ENCODE results near the gene STPG1.
"Not testable (repeated sequence)": the region's sequence is repeated elsewhere in the genome, so short reads cannot be mapped to it uniquely, and the experiment has no call there.

STPG1 gene

GRCh38 chr1:24413350-24414163 lies at the start of gene STPG1:
Gene STPG1, minus strand, starts transcription at chr1:24413782. Its CDS starts 12,394 bp downstream, at chr1:24401388.
- DNase-seq (ENCODE audit: low read depth in 2 of 2), result peak; percentile 43 to 48

GRCh38 chr1:24462128-24462527 lies 48.5 kb upstream of the STPG1 start:
- DNase-seq (ENCODE audit: low read depth in 2 of 2), result not testable (repeated sequence)

- DNase-seq (ENCODE audit: low read depth in 2 of 2), result no peak
Observed at GRCh38 chr1:24459551-24460266, 46.1 kb upstream of the STPG1 start.

- no peak for DNase-seq (ENCODE audit: low read depth in 2 of 2)
Observed at GRCh38 chr1:24457866-24458265, 44.3 kb upstream of the STPG1 start.

GRCh38 chr1:24455272-24455671 lies 41.7 kb upstream of the STPG1 start:
- DNase-seq (ENCODE audit: low read depth in 2 of 2), result no peak

GRCh38 chr1:24454673-24455072 lies 41.1 kb upstream of the STPG1 start:
- no peak for DNase-seq (ENCODE audit: low read depth in 2 of 2)

- DNase-seq (ENCODE audit: low read depth in 2 of 2), result no peak
Observed at GRCh38 chr1:24452922-24453485, 39.4 kb upstream of the STPG1 start.

GRCh38 chr1:24451746-24452145 lies 38.2 kb upstream of the STPG1 start:
- no peak for DNase-seq (ENCODE audit: low read depth in 2 of 2)

- DNase-seq (ENCODE audit: low read depth in 2 of 2), result no peak
Observed at GRCh38 chr1:24450857-24451397, 37.3 kb upstream of the STPG1 start.

GRCh38 chr1:24450316-24450715 lies 36.7 kb upstream of the STPG1 start:
- no peak for DNase-seq (ENCODE audit: low read depth in 2 of 2)

- DNase-seq (ENCODE audit: low read depth in 2 of 2), result not testable (repeated sequence)
Observed at GRCh38 chr1:24446446-24446845, 32.9 kb upstream of the STPG1 start.

- DNase-seq (ENCODE audit: low read depth in 2 of 2), result no peak
Observed at GRCh38 chr1:24443241-24443656, 29.7 kb upstream of the STPG1 start.

- no peak for DNase-seq (ENCODE audit: low read depth in 2 of 2)
Observed at GRCh38 chr1:24442764-24443163, 29.2 kb upstream of the STPG1 start.

- no peak for DNase-seq (ENCODE audit: low read depth in 2 of 2)
Observed at GRCh38 chr1:24441996-24442668, 28.6 kb upstream of the STPG1 start.

GRCh38 chr1:24441480-24441879 lies 27.9 kb upstream of the STPG1 start:
- DNase-seq (ENCODE audit: low read depth in 2 of 2), result no peak

- no peak for DNase-seq (ENCODE audit: low read depth in 2 of 2)
Observed at GRCh38 chr1:24440436-24440835, 26.9 kb upstream of the STPG1 start.

- DNase-seq (ENCODE audit: low read depth in 2 of 2), result no peak
Observed at GRCh38 chr1:24438423-24438901, 24.9 kb upstream of the STPG1 start.

GRCh38 chr1:24437631-24438396 lies 24.2 kb upstream of the STPG1 start:
- DNase-seq (ENCODE audit: low read depth in 2 of 2), result no peak

GRCh38 chr1:24435782-24436365 lies 22.3 kb upstream of the STPG1 start:
- DNase-seq (ENCODE audit: low read depth in 2 of 2), result no peak

GRCh38 chr1:24427545-24427862 lies 13.9 kb upstream of the STPG1 start:
- no peak for DNase-seq (ENCODE audit: low read depth in 2 of 2)

Measured in activated CD8-positive, alpha-beta memory T cell treated with anti-CD3 and anti-CD28 coated beads for 4 hours (primary cell).